Measurements from ENCODE around the gene RSPH3.
A peak's percentile ranks its signal among the peaks of the same experiment; 100 is the strongest.

GRCh38 chr6:158991017-158991723 is 8.8 kb downstream of the RSPH3 start:
- TF ChIP-seq CTCF (optimal IDR thresholded peaks at IDR 0.05 in 1 of 3, IDR thresholded peaks at IDR 0.05 in 1 of 3, conservative IDR thresholded peaks at IDR 0.05 in 1 of 3; ENCODE audit: extremely low read depth in 1 of 3, insufficient read depth in 2 of 3, low read length in 3 of 3) = peak in 2 of 3 experiments; percentile 25 to 35
- no peak for TF ChIP-seq EZH2 (IDR thresholded peaks at IDR 0.05; ENCODE audit: low read length)

Data from keratinocyte (primary cell).